Measurements from ENCODE around the gene FAM20A.

- TF ChIP-seq EZH2 (IDR thresholded peaks at IDR 0.05; ENCODE audit: borderline replicate concordance, low read depth, low read length, severe bottlenecking) (no peak), CTCF (IDR thresholded peaks at IDR 0.05; ENCODE audit: borderline replicate concordance, extremely low read depth, low read length, poor library complexity, severe bottlenecking) (no peak)
These were observed 86.1 kb downstream of the FAM20A start for GRCh38 chr17:68514831-68515635.

All from DND-41 (cell line).